HFFc6 (cell line): ENCODE measurements around the gene TMCO2. TPM values are rescaled to one million over a fixed set of nuclear protein-coding genes. Genes with fewer than 3 reads are reported as not detected.
A peak's percentile ranks its signal among the peaks of the same experiment; 100 is the strongest.

Experiments used
- DNase-seq: peaks from one replicate; pipeline ENCODE4 v3.0.0-alpha.2; 2018
- H3K27ac Mint-ChIP-seq: 2 replicates; pipeline ENCODE4 v1.8.0; 2020; ENCODE audit warnings: mild to moderate bottlenecking, mixed read lengths
- H3K27me3 Mint-ChIP-seq: 2 replicates; pipeline ENCODE4 v1.8.0; 2021; ENCODE audit warnings: mild to moderate bottlenecking, moderate library complexity, mixed read lengths; ENCODE audit not compliant: insufficient read depth
- H3K36me3 Mint-ChIP-seq: 2 replicates; pipeline ENCODE4 v1.8.0; 2021; ENCODE audit warnings: low read depth, mixed read lengths
- H3K4me1 Mint-ChIP-seq: 2 replicates; pipeline ENCODE4 v1.8.0; 2020; ENCODE audit warnings: low read depth, mixed read lengths
- H3K4me3 Mint-ChIP-seq: 2 replicates; pipeline ENCODE4 v1.8.0; 2020; ENCODE audit warnings: mild to moderate bottlenecking, moderate library complexity, mixed read lengths
- H3K9me3 Mint-ChIP-seq: 2 replicates; pipeline ENCODE4 v1.8.0; 2020; ENCODE audit warnings: mild to moderate bottlenecking, mixed read lengths
- total RNA-seq, 6 experiments: library from RNA; stranded (reverse); fragmentation: NEBNext Ultra II Directional; extraction: Animal tissue kit (Norgen Biotek cat#: 25700); gene quantifications; 2 replicates in 1 of 6; 3 replicates in 5 of 6; pipeline ENCODE4 v1.2.3, GENCODE V29; 2021
- TF ChIP-seq, protein P1 (sequence below): fragments of 200-600 bp; sonication (generic); IDR thresholded peaks from 2 replicates; pipeline ENCODE4 v1.5.0; 2021; ENCODE audit warnings: antibody characterized with exemption, mild to moderate bottlenecking

Gene TMCO2
- total RNA-seq, 6 experiments from 2014 or later = not detected

DNA sequence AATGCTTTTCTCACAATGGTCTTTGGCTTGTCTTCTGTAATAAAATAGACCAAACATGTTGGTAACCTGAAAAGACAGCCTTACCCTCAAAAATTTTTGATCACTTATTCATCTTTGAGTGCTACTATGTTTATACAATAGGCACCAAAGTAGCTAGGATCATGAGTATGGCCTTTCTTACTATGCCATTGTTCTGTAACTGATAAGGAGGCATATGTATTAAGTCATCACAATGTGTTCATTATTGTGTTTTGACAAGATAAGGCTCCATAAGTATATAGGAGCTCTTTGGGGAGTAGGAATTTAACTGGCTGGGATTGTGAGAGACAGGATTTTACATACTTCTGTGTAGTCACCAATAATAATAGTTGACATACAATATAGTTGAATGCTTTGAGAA, 675 bp downstream of the TMCO2 start:
- TF ChIP-seq, protein P1, sequence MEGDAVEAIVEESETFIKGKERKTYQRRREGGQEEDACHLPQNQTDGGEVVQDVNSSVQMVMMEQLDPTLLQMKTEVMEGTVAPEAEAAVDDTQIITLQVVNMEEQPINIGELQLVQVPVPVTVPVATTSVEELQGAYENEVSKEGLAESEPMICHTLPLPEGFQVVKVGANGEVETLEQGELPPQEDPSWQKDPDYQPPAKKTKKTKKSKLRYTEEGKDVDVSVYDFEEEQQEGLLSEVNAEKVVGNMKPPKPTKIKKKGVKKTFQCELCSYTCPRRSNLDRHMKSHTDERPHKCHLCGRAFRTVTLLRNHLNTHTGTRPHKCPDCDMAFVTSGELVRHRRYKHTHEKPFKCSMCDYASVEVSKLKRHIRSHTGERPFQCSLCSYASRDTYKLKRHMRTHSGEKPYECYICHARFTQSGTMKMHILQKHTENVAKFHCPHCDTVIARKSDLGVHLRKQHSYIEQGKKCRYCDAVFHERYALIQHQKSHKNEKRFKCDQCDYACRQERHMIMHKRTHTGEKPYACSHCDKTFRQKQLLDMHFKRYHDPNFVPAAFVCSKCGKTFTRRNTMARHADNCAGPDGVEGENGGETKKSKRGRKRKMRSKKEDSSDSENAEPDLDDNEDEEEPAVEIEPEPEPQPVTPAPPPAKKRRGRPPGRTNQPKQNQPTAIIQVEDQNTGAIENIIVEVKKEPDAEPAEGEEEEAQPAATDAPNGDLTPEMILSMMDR = no peak
- no peak overlapping the region for H3K4me3 Mint-ChIP-seq
- no peak for DNase-seq

DNA sequence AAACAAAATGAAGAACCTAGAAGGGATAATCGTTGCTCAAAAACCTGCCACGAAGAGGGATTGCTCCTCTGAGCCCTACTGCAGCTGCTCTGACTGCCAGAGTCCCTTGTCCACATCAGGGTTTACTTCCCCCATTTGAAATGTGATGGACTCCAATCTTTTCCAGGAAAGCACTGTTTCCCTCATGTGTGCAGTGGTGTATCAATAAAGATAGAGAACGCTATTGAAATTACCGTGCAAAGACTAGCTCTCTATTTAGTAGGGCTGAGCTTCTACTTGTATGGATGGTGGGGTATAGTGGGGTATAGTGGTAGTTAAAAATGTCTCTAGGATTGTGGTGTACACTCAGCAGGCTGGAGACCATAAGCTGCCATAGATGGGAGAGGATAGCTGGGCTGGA, 3.7 kb downstream of the TMCO2 start:
- no peaks in the 10 kb centered on the region for H3K9me3 Mint-ChIP-seq

More for the DNA sequence above, 675 bp downstream of the TMCO2 start:
- Mint-ChIP-seq H3K27me3 (peaks cover 7% of the 10 kb centered on the region), H3K4me1 (peaks cover 27% of the 10 kb centered on the region), H3K9me3 (no peaks in the 10 kb centered on the region), H3K27ac (no peak overlapping the region), H3K36me3 (no peaks in the 10 kb centered on the region)

DNA sequence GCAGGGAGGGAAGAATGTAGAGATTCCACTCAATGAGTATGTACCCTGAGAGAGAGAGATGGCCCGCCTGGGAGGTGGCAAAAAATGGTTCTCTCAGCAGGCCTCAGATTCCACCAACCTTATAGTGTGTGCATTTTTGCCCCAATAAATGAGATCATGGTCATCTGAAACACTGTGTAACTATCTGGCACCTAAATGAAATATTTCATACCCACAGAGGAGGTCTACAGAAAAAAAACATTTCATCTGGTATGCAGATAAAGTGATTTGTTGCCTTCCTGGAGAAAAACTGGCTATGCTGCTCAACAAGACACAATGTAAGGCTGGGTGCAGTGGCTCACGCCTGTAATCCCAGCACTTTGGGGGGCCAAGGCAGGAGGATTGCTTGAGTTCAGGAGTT, 4.9 kb downstream of the TMCO2 start:
- Mint-ChIP-seq H3K4me1 (peaks cover 23% of the 10 kb centered on the region), H3K36me3 (no peaks in the 10 kb centered on the region; the same call in 1 of the 2 replicates), H3K27ac (no peak overlapping the region), H3K4me3 (no peak overlapping the region), H3K9me3 (no peaks in the 10 kb centered on the region), H3K27me3 (peaks cover 2% of the 10 kb centered on the region)
- no peak for DNase-seq
- TF ChIP-seq, protein P1 = no peak

More for the DNA sequence above, 3.7 kb downstream of the TMCO2 start:
- H3K4me3 Mint-ChIP-seq = no peak overlapping the region
- H3K36me3 Mint-ChIP-seq = no peaks in the 10 kb centered on the region; the same call in 1 of the 2 replicates
- no peaks in the 10 kb centered on the region; the same call in 1 of the 2 replicates for H3K27me3 Mint-ChIP-seq
- TF ChIP-seq, protein P1 = no peak
- H3K4me1 Mint-ChIP-seq = peaks cover 20% of the 10 kb centered on the region
- no peak for DNase-seq
- no peak overlapping the region for H3K27ac Mint-ChIP-seq

DNA sequence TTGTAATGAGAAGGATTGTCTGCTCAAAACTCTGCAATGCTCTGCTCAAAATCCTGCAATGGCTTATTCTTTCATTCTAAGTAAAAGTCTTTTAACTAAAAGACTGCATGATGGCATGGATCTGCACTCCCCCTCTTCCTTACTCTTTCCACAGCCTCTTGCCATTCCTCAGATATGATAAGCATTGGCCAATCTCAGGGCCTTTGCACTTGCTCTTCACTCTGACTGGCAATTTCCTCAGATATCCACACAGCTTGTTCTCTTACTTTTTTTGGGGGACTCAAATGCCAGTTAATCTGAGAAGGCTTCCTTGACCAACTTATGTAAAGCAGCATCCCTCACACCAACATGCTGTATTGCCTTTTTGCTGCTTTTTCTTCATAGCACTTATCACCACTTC, 7.5 kb downstream of the TMCO2 start:
- peaks cover 16% of the 10 kb centered on the region for H3K4me1 Mint-ChIP-seq
- H3K4me3 Mint-ChIP-seq = no peak overlapping the region
- no peak overlapping the region for H3K27ac Mint-ChIP-seq
- H3K27me3 Mint-ChIP-seq = peaks cover 2% of the 10 kb centered on the region
- TF ChIP-seq, protein P1 = no peak
- no peaks in the 10 kb centered on the region for H3K9me3 Mint-ChIP-seq
- peaks cover under 1% of the 10 kb centered on the region; the same call in 1 of the 2 replicates for H3K36me3 Mint-ChIP-seq
- DNase-seq = no peak

DNA sequence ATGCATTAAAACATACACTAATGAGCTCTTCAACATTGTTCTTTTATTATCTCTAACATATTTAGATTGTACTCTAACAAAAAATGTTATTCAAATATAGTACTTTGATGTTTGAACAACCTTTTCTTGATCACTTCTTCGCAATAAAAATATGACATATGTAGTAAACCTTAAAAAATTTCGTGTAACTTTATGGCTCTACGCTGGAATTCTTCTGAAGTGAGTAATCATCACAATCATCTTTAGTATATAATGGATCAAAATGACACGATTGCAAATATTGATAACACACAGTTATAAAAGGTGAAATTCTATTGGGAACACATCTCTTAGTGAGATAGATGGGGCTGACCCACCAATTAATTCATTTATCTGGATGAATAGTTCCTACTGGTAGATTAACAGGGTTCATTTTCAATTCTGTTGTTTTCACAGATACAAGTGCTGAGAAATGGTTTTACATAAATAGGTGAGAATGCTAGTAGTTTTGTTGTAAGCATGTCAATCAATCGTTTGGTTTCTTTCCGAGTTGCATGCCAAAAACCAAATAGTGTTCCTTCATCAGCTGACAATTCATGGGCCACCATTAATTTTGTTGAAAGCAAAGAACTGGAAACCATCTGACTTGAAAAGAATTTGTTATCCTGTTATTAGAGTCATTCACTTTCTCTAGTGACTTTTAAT, 8.8 kb downstream of the TMCO2 start:
- H3K4me1 Mint-ChIP-seq = peaks cover 23% of the 10 kb centered on the region
- no peak for DNase-seq
- no peaks in the 10 kb centered on the region for H3K9me3 Mint-ChIP-seq
- peak overlapping the region; percentile 99 for H3K27ac Mint-ChIP-seq
- TF ChIP-seq, protein P1 = no peak
- H3K27me3 Mint-ChIP-seq = peaks cover 2% of the 10 kb centered on the region
- H3K4me3 Mint-ChIP-seq = peak overlapping the region; percentile 96
- H3K36me3 Mint-ChIP-seq = peaks cover 8% of the 10 kb centered on the region; the same call in 1 of the 2 replicates
